HG03565 (cell line): ENCODE results near the gene SNRPD1.
A peak's percentile ranks its signal among the peaks of the same experiment; 100 is the strongest.
"Not testable (repeated sequence)": the region's sequence is repeated elsewhere in the genome, so short reads cannot be mapped to it uniquely, and the experiment has no call there.

Experiments used
- ATAC-seq: cut with Tn5 transposase; IDR thresholded peaks from one replicate; pipeline ENCODE4 v1.9.1; 2021; ENCODE audit warnings: mild to moderate bottlenecking, moderate library complexity; ENCODE audit not compliant: unreplicated experiment

Gene SNRPD1

GRCh38 chr18:21612125-21613039 lies at the start of gene SNRPD1:
SNRPD1 (plus strand) TSS chr18:21612314; CDS start chr18:21612430, 116 bp downstream.
- ATAC-seq, result peak; percentile 96

- no peak for ATAC-seq
Observed at GRCh38 chr18:21571772-21572171, 40.3 kb upstream of the SNRPD1 start.

GRCh38 chr18:21575656-21576055 lies 36.5 kb upstream of the SNRPD1 start:
- ATAC-seq, result no peak

GRCh38 chr18:21584391-21584790 lies 27.7 kb upstream of the SNRPD1 start:
- no peak for ATAC-seq

GRCh38 chr18:21592361-21592760 lies 19.8 kb upstream of the SNRPD1 start:
- ATAC-seq, result not testable (repeated sequence)

GRCh38 chr18:21593540-21594257 lies 18.4 kb upstream of the SNRPD1 start:
- peak; percentile 40 for ATAC-seq

GRCh38 chr18:21597620-21598019 lies 14.5 kb upstream of the SNRPD1 start:
- no peak for ATAC-seq

- no peak for ATAC-seq
Observed at GRCh38 chr18:21598726-21599584, 13.2 kb upstream of the SNRPD1 start.

- ATAC-seq, result peak; percentile 18
Observed at GRCh38 chr18:21599585-21600525, 12.3 kb upstream of the SNRPD1 start.

- ATAC-seq, result peak; percentile 91
Observed at GRCh38 chr18:21600526-21601410, 11.3 kb upstream of the SNRPD1 start, which contains the start of gene ESCO1. ESCO1 (minus strand) TSS chr18:21600704; CDS start chr18:21574843, 25,861 bp downstream.

- ATAC-seq, result no peak
Observed at GRCh38 chr18:21602299-21602587, 9.9 kb upstream of the SNRPD1 start.

- ATAC-seq, result no peak
Observed at GRCh38 chr18:21604671-21605070, 7.4 kb upstream of the SNRPD1 start.

- no peak for ATAC-seq
Observed at GRCh38 chr18:21605213-21605612, 6.9 kb upstream of the SNRPD1 start.

GRCh38 chr18:21611401-21612124 lies 551 bp upstream of the SNRPD1 start:
- ATAC-seq, result not testable (repeated sequence)

GRCh38 chr18:21621640-21622039 lies 9.5 kb downstream of the SNRPD1 start:
- not testable (repeated sequence) for ATAC-seq

GRCh38 chr18:21629089-21629832 lies 17.1 kb downstream of the SNRPD1 start:
- peak; percentile 84 for ATAC-seq

GRCh38 chr18:21632393-21632792 lies 20.3 kb downstream of the SNRPD1 start:
- no peak for ATAC-seq
